GM18517 (cell line): ENCODE measurements around the gene ADM5.
A peak's percentile ranks its signal among the peaks of the same experiment; 100 is the strongest.

ENCODE experiments used
- ATAC-seq: cut with Tn5 transposase; IDR thresholded peaks from one replicate; pipeline ENCODE4 v1.9.1; 2021; ENCODE audit warnings: mild to moderate bottlenecking, moderate library complexity; ENCODE audit not compliant: unreplicated experiment

The ADM5 gene

DNA sequence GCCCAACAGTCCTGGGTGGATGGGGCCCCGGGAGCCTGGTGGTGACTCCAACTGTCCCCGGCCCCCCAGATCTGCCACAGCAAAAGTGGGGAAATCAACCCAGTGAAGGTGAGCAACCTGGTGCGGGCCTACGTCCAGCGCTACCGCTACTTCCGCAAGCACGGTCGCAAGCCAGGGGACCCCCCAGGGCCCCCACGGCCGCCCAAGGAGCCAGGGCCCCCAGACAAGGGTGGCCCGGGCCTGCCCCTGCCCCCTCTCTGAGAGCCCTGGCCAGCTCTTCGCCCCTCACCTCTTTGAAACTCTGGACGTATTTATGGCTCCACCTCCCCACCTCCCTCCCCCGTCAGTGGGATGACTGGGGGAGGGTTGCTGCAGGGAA, 31.3 kb upstream of the ADM5 start:
- ATAC-seq: no peak

GRCh38 chr19:49658566-49659442, 30.6 kb upstream of the ADM5 start:
- ATAC-seq: no peak

DNA sequence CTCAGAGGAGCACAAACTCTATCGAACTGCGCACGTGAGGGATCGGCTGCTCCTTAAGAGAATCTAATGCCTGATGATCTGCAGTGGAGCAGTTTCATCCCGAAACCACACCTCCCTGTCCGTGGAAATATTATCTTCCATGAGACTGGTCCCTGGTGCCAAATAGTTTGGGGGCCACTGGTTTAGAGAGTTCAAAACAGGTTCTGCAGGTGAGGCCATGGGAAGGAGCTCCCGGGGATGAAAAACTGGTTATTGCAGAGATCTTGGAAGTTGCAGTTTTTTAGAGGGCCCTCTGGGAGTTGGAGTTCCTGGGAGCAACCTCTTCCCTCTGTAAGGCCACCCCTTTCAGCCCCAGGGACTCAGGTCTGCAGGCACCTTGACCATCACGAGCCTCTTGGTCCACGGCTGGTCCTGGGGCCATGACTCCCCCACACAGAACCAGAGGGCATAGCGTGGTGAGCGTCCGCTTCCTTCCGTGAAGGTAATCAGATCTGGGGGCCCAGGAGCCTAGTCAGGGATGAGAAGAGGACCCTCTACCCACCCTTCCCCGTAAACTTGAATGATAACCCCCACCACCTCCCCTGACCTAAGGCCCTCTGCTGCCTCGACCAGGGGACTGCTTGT, 28.9 kb upstream of the ADM5 start:
- no peak for ATAC-seq

DNA sequence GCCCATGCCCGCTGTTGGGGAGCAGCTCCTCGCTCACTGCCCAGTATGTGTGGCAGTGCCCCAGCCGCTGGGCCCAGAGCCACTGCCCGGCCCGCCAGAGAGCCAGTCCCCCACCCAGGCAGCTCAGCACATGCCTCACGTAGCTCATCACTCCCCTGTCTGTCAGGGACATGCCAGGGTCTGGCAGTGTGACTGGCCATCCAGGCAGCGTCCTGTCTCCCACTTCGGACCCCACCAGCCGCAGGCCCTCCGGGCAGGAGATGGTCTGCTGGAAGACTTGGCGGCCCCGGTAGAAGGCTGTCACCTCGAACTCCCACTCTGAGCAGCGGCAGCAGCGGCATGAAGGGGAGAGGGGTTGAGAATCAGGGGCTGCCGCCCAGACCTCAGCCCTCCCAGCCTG, 27.4 kb upstream of the ADM5 start:
- no peak for ATAC-seq

DNA sequence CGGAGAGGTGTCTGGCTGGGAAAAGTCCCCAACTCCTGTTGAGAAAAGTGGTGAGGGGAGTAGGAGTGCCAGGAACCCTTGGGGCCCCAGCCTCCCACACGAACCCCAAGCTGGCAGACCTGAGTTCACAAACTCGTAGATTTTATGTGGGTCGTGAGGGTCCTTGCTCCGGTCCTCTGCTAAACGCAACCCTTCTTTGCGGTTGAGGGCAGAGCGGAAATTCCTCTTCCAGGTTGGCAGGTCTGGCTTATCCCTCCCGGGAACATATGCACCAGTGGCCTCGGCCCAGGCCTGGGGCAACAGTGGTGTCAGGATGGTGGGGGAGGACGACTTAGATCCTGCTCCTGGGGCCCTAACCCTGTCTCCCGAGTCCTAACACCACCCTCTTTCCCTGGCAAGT, 26.2 kb upstream of the ADM5 start:
- no peak for ATAC-seq

- ATAC-seq: no peak
Observed at GRCh38 chr19:49664171-49665035, 25.0 kb upstream of the ADM5 start.

- ATAC-seq: no peak
Observed at GRCh38 chr19:49665036-49665350, 24.4 kb upstream of the ADM5 start.

DNA sequence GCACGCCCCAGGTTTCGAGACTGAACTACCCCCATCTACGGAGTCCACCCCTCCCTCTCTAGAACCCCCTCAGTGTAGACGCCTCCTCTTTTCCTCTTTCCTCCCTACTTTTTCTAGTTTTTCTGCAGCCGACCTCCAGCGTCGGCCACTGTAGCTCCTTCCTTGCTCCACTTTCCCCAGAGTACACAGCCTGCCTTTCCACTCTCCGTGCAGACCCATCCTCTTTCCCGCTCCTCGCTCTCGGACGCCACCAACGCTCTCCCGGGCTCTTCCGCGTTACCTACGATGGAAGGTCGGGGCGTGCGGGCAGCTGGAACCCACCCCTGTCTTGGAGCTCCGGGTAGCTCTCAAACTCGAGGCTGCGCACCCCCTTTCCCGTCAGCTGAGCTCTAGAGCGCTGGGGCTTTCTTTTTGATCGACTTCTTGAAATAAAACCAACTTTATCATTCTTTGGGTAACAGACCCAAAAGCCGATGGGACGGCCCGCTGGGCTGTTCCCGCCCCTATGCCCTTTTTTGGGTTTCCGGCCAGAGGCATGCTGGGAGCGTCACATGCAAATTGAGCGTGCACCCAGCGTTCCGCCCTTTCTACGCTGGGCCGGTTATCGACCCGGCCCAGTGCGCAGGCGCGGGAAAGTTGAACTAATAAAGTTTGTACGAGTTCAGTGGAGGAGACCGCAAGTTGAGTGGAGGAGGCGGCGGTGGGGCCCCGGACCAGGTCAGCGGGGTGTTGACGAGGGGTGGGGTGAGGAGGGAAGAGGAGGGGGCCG, 23.9 kb upstream of the ADM5 start, which contains the start of the genes BCL2L12 and IRF3:
Gene BCL2L12, plus strand, starts transcription at position 583 of the 769 bp plus-strand sequence. CDS start 760 bp downstream, outside the sequence.
Gene IRF3, minus strand, starts transcription at position 507 of the 769 bp plus-strand sequence. CDS start 1,019 bp downstream, outside the sequence.
- peak; percentile 72 for ATAC-seq

GRCh38 chr19:49666120-49666444, 23.3 kb upstream of the ADM5 start:
- ATAC-seq: no peak

- ATAC-seq: no peak
Observed at GRCh38 chr19:49667473-49667872, 21.9 kb upstream of the ADM5 start.

- ATAC-seq: no peak
Observed at GRCh38 chr19:49669516-49669915, 19.9 kb upstream of the ADM5 start.

GRCh38 chr19:49672131-49672919, 17.1 kb upstream of the ADM5 start:
- ATAC-seq: no peak

GRCh38 chr19:49676136-49676783, 13.1 kb upstream of the ADM5 start:
- ATAC-seq: peak; percentile 56

DNA sequence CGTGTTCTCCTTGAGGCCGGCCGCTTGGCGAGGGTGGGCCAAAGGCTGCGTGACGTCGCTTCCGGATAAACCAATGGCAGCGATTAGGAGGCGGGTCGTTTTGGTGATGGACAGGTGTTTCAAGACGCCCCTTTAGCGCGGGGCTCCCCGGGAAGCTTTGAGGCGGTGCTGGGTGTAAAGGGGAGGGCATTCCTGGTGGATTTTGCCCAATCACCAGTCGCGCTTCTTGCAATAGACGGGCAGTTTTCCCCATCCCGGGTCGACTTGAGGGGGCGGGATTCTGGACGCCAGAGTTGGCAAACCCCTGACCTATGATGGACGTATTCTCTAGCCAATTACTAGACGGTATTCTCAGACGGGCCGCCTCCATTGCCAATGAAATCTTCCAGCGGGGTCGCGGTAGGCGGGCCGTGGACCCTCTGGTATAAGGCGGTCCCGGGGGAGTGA, 12.6 kb upstream of the ADM5 start:
- peak; percentile 57 for ATAC-seq

DNA sequence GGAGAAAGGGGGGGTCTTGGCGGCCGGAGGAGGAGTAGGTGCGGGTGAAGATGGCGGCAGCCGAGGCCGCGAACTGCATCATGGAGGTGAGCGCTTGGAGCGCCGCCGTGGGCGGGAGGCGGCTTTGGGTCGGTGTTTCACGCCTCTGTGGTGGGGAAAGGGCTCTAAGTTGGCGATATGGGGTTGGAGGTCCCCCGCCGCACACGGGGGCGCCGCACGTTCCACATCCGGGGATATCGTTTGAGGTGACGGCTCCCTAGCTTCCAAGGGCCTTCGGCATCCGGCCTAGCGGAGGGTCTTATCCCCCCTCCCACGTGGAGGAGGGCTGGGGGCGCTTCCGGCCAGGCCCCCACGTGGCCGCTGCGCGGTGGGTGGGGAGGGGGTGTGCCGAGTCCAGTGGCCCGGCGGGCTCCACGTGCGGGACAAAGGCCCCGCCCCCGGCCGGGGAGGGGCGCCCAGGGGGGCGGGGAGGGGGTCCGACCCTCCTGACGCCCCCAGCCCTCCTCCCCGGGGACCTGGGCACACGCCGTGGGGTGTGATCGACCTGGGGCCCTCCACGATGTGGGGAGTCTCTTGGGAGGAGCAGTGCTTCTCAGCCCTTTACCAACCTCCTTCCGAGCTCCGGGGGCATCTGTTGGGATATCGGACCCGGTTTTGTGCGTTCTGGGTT, 12.0 kb upstream of the ADM5 start, which contains the start of gene PRMT1:
Gene PRMT1, plus strand, starts transcription at position 41 of the 670 bp plus-strand sequence. Its CDS starts 10 bp downstream, at position 51.
- ATAC-seq: peak; percentile 0

DNA sequence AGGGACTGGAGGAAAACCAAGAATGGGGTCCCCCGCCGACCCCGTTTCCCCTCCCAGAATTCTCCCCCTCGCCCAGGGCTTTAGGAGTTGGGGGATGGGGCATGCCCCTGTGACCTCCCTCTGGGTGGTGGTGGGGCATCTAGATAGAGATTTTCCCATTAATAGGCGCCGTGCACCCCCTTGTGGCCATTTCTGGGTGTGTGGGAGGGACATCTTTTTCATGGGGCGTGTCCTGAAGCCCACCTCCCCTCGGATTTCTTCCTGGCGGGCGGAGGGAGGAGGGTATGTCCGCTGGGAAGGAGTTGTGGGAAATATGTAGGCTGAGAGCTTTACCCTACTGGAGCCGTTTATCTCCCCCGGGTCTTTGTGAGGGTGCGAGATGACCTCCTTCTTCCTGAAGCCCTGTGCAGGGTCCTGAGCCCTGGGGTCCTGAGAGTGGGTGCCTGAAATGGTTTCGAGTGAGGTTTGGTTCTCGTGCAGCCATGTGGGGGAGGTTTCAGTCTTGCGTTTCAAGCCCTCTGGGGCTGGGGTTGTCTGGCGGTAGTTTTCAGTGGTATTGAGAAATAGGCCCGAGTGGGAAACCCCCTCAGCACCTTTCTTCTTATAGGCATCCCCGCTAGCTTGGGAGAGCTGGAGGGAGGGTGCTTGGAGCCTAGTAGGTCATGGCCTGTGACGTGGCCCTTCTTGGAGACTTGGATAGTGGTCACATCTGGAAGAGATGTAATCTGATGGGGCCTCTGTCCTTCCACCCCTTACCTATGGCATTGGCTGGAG, 11.3 kb upstream of the ADM5 start:
- no peak for ATAC-seq

DNA sequence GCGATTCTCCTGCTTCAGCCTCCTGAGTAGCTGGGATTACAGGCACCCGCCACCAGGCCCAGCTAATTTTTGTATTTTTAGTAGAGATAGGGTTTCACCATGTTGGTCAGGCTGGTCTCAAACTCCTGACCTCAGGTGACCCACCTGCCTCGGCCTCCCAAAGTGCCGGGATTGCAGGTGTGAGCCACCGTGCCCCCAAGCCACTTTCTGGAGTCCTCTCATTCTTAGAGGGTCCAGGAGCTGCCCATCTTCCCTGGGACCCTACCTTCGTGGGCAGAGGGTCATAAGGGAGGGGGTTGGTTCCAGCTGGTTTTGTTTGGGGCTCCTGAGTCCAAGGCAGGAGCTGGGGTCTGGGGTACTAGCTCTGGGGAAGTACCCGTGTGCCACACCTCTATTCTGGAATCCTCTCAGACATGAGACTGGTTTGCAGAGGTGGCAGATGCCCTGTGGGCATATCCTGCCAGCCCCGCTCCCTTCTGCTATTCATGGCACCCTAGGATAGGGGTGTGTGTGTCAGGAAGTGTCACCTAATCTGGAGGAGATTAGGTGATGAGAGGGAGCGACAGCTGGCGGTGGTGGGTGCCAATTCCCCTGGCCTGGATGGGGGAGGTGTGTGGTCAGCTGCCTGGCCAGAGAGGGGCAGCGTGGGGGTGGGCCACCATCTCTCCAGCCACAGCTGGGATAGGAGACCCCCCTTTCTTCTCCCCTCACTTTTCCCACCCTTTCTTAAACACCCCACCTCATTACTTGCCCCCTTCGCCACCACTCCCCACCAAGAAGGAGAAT, 10.2 kb upstream of the ADM5 start:
- ATAC-seq: no peak
